Measurements from ENCODE around the gene DNAL4. TPM values are rescaled to one million over a fixed set of nuclear protein-coding genes. Genes with fewer than 3 reads are reported as not detected.

DNAL4 gene
- total RNA-seq, 6 experiments from 2014 or later = 8.6 to 11.5 (median 9.8) TPM

GRCh38 chr22:38750104-38750503 lies 43.8 kb downstream of the DNAL4 start:
- Mint-ChIP-seq H3K9me3 (no peaks in the 10 kb centered on the region), H3K27ac (no peak overlapping the region), H3K4me1 (ENCODE audit: low read depth) (peaks cover 18% of the 10 kb centered on the region), H3K27me3 (ENCODE audit: insufficient read depth) (no peaks in the 10 kb centered on the region; the same call in 1 of the 2 replicates), H3K36me3 (ENCODE audit: low read depth) (peaks cover 2% of the 10 kb centered on the region; the same call in 1 of the 2 replicates), H3K4me3 (no peak overlapping the region)
- no peak for DNase-seq
- no peak for TF ChIP-seq CTCF (IDR thresholded peaks at IDR 0.05)

- H3K36me3 Mint-ChIP-seq (ENCODE audit: low read depth) = peaks cover 8% of the 10 kb centered on the region; the same call in 1 of the 2 replicates
- no peaks in the 10 kb centered on the region for H3K9me3 Mint-ChIP-seq
- TF ChIP-seq CTCF (IDR thresholded peaks at IDR 0.05) = no peak
- no peaks in the 10 kb centered on the region; the same call in 1 of the 2 replicates for H3K27me3 Mint-ChIP-seq (ENCODE audit: insufficient read depth)
- no peak overlapping the region for H3K27ac Mint-ChIP-seq
- no peak for DNase-seq
- peaks cover 3% of the 10 kb centered on the region for H3K4me1 Mint-ChIP-seq (ENCODE audit: low read depth)
- no peak overlapping the region for H3K4me3 Mint-ChIP-seq
These were observed 45.3 kb downstream of the DNAL4 start for GRCh38 chr22:38748487-38749136.

GRCh38 chr22:38745676-38746460 lies 48.1 kb downstream of the DNAL4 start:
- H3K4me1 Mint-ChIP-seq (ENCODE audit: low read depth) = no peaks in the 10 kb centered on the region
- no peak for DNase-seq
- H3K4me3 Mint-ChIP-seq = no peak overlapping the region
- no peak overlapping the region for H3K27ac Mint-ChIP-seq
- H3K27me3 Mint-ChIP-seq (ENCODE audit: insufficient read depth) = peaks cover 2% of the 10 kb centered on the region
- TF ChIP-seq CTCF (IDR thresholded peaks at IDR 0.05) = no peak
- H3K9me3 Mint-ChIP-seq = no peaks in the 10 kb centered on the region
- H3K36me3 Mint-ChIP-seq (ENCODE audit: low read depth) = peaks cover 24% of the 10 kb centered on the region

- peaks cover 25% of the 10 kb centered on the region for H3K36me3 Mint-ChIP-seq (ENCODE audit: low read depth)
- H3K9me3 Mint-ChIP-seq = no peaks in the 10 kb centered on the region
- peak overlapping the region; percentile 4; the same call in 1 of the 2 replicates for H3K27ac Mint-ChIP-seq
- H3K27me3 Mint-ChIP-seq (ENCODE audit: insufficient read depth) = peaks cover 2% of the 10 kb centered on the region
- H3K4me3 Mint-ChIP-seq = no peak overlapping the region; the same call in 1 of the 2 replicates
- no peak for DNase-seq
- no peaks in the 10 kb centered on the region for H3K4me1 Mint-ChIP-seq (ENCODE audit: low read depth)
- no peak for TF ChIP-seq CTCF (IDR thresholded peaks at IDR 0.05)
These were observed 49.0 kb downstream of the DNAL4 start for GRCh38 chr22:38744981-38745380.

DNA sequence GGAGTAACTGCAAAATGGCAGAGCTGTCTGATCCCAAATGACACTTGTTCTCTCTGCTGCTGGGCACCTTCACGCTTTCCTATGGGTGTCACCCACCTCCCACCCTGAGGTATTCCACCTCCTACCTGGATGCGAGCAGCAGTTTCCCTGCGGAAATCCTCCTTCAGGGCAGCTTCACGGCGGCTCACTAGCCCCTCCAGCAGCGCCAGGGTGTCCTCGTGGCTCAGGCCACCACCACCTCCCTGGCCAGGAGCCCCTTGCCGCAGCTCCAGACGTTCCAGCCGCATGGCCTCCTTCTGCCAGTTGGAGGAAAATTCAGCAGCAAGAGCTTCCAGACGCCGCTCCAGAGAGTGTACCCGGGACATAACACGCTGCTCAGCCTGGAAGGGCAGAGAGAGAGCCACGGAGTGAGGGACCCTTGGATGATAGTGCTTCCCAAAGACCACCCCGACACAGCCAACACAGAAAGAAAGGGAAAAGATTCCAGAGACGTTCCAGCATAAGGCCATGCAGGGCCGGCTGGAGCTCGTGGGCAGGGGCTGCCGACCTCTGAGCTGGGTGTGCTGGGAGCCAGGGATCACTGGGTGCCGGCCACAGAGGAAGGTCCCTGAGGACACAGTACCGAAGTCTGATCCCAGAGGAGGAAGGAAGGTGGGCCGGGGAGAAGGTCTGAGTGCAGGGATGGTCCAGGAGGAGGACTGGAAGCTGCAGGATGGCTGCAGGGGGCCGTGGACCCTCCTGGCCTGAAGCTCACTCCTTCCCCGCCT lies 51.6 kb downstream of the DNAL4 start:
- Mint-ChIP-seq H3K4me3 (no peak overlapping the region), H3K9me3 (no peaks in the 10 kb centered on the region), H3K27me3 (ENCODE audit: insufficient read depth) (peaks cover 2% of the 10 kb centered on the region), H3K4me1 (ENCODE audit: low read depth) (peaks cover 5% of the 10 kb centered on the region; the same call in 1 of the 2 replicates), H3K27ac (no peak overlapping the region), H3K36me3 (ENCODE audit: low read depth) (peaks cover 37% of the 10 kb centered on the region)
- DNase-seq = no peak
- no peak for TF ChIP-seq CTCF (IDR thresholded peaks at IDR 0.05)

All from HFFc6 (cell line).